Astrocyte of the hippocampus (primary cell): ENCODE measurements around the gene OPTN.
"Not testable (repeated sequence)": the region's sequence is repeated elsewhere in the genome, so short reads cannot be mapped to it uniquely, and the experiment has no call there.

Experiments
- DNase-seq: peaks from one replicate; pipeline ENCODE4 v3.0.0; 2011; ENCODE audit warnings: low read depth, low spot score

Gene OPTN

DNA sequence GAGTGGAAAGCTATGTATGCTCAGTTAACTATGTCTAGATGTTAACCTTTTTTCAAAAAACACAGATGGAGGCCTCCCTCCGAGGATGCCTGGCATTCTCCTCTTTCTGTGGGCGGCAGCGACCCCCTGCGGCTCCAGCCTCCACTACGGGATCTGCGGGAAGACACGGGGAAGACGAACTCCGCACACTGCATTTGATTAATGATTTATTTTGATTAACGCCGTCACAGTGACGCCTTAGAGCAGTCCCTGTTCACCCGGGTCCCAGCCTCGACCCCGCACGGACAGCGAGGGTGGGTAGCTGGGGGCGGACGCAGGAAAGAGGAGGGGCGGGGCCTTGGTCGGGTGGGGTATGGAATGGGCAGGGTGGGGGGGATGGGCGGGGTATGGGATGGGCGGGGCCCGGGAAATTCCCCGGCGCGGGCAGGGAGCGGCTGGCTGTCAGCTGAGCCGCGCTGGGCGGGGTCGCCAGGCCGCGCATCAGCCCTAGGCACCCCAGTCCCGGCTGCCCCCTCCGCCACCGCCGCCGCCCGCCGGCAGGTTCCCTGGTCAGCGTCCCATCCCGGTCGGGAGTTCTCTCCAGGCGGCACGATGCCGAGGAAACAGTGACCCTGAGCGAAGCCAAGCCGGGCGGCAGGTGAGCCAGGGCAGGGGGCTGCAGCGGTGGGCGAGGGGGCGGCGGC is at the start of gene OPTN:
TSS of gene OPTN (plus strand) at position 498 of the 683 bp plus-strand sequence. CDS start 8,960 bp downstream, outside the sequence.
- DNase-seq: peak; percentile 94

DNA sequence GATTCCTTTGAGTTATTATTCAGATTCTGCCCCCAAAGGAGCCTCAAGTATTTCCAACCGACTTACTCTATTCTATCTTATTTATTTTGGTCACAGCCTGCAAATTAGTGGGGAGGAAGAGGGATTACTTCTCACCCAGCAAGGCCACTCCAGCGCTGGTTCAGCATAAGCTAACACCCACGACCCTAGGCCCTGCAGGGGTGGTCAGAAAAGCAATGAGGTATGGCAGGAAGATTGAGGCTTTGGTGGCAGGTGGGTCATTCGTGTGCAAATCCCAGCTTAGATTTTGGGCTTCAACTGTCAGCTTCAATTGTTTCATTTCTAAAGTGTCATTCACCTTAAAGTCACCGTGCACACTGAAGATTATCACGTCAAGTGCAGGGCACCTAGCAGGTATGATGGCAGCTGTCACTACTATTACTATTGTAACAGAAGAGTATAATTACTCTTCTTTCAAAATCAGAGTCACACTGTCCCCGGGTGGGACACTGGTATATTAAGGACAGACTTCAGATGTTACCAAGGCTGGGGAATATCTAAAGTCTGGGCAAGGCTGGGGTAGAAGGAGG is 48.8 kb upstream of the OPTN start:
- no peak for DNase-seq

DNA sequence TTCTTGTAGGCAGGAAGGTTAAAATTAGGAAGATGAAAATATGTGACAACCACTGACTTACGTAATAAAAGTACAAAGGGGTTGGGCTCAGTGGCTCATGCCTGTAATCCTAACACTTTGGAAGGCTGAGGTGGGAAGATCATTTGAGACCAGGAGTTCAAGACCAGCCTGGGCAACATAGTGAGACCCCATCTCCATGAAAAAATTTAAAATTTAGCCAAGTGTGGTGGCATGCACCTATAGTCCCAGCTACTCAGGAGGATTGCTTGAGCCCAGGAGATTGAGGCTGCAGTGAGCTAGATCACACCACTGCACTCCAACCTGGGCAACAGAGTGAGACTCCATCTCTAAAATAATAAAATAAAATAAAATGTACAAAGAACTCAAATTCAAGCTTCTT is 46.8 kb upstream of the OPTN start:
- DNase-seq: not testable (repeated sequence)

DNA sequence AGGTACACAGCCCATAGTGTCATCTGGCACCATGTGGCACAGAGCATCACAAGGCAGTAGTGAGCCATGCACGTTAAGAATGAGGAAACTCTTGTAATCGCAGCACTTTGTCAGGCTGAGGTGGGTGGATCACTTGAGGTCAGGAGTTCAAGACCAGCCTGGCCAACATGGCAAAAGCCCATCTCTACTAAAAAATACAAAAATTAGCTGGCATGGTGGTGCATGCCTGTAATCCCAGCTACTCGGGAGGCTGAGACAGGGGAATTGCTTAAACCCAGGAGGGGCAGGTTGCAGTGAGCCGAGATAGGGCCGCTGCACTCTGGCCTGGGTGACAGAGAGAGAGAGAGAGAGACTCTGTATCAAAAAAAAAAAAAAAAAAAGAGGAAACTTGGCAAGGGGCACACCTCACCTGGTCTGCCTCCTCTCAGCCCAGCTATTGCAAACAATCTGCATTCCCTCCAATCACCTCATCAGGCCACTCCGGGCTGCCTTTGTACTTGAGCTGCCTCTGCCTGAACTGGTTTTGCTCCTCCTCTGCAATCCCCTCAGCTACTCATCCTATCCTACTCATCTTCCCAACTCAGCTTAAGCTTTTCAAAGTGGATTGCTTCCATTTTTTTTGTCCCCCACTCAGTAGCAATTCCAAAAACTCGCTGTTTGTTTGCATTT is 46.0 kb upstream of the OPTN start:
- DNase-seq: no peak

DNA sequence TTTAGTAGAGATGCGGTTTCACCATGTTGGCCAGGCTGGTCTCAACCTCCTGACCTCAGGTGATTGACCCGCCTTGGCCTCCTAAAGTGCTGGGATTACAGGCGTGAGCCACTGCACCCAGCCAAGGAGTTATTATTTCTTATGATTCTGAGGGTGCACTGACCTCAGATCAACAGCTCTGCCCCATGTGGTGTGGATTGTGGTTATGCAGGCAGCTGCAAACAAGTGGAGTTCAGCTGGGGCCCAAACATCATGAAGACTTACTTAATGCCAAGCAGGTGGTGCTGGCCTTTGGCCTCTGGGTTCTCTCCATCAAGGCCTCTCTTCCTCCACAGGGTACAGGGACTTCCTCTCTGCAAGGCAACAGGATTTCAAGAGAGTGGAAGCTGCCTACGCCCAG is 45.1 kb upstream of the OPTN start:
- DNase-seq: no peak

DNA sequence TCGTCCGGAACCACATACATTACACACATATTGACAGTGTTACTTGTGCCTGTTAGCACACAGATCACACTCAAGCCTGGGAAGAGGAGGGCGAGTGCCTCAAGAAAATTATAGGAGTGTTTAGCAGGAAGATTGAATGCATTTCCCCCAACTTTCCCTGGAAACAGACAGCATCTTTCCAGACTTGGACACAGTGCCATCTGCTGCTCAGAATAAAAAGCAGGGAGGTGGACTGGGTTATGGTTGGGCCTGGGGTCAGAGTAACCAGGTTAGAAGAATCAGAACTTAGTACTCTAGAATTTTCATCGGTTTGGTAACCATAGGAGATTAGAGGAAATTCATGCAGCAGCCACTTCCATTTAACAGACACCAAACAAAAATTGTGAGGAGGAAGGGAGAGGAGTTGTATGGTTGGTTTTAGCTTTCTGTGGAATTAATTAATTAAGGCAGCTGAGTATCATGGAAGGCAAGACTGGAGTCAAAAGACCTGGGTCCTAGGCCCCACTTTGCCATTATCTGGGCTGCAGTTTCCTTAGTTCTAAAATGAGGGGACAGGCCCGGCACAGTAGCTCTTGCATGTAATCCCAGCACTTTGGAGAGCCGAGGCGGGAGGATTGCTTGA is 43.4 kb upstream of the OPTN start:
- DNase-seq: peak; percentile 55

DNA sequence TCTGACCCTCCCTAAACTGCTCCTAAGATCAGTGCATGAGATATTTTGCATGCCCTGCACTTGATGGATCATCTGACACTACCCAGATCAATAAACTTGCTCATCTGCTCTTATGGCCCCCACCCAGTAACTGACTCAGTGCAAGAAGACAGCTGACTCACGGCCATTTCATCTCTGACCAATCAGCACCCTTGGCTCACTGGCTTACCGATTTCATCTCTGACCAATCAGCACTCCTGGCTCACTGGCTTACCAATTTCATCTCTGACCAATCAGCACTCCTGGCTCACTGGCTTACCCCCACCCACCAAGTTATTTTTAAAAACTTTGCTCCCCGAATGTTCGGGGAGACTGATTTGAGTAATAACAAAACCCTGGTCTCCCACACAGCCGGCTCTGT is 37.2 kb upstream of the OPTN start:
- DNase-seq: no peak

DNA sequence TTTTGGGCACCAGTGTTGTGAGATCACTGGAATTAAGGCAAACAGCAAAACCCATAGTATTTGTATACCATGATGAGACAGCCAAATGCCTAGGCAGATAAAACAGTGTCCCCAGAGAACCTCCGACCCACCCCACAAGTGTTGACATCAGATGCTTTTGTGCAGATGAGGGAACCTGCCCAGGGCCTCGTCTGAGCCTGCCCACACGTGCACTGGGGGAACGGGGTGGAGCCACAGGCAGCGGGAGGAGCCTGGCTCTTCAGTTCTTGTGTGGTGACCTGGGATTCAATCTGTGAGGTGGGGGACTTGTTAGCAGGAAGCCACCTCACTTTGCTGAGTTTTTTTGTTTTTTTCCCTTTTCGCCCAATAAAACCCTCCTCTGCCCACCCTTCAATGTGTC is 33.4 kb upstream of the OPTN start:
- DNase-seq: no peak

DNA sequence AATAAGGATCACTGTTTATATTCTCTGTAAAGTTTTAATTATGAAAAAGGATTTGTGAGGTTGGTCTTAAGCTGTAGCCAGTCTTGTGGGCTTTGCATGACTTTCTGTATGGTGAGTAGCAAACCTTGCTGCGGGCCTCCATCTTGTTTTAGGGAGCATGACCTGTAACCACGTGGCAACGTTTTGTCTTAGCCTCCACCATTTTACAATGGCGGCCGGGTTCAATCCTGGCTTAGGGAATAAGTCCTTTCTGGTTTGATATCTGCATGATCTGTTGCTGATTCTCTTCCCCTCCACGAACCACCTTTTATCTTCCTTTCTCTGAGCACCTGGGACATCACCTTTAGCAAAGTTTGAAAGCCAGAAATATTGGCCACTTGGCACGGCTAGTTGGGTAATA is 32.5 kb upstream of the OPTN start:
- DNase-seq: no peak

DNA sequence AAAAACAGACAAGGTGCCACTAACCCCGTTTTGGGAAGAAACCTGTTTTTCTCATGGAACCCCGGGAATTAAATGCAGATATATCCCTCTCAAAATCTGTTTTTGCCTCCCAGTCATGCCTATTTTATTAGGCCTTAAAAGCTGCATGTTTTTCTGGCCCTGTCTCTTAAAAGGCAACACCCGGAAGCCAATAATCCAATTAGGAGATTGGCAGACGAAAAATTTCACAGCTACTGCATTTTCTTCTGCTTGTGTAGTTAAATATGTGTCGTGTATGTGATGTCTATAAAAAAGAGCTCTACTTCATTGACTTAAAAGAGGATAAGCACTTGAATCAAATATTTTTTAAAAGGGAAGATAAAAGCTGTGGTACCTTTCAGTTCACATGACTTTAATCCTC is 31.9 kb upstream of the OPTN start:
- DNase-seq: no peak

DNA sequence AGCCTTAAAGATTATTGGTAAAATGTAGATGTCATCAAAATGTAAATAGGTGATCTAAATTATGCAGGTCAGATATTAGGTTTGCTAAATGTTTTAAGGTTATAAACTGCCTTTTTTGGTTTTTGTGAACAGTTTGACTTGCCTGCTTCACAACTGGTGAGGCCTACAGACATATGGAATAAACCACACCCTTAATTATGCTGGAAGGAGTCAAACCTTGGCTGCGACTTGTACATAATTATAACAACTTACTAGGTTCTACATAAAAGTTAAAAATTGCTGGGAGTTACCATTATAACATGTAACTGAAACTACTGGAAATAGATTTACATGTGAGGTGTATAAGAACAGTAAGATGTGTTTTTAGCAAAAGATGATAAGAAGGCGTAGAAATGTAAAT is 31.5 kb upstream of the OPTN start:
- DNase-seq: no peak

DNA sequence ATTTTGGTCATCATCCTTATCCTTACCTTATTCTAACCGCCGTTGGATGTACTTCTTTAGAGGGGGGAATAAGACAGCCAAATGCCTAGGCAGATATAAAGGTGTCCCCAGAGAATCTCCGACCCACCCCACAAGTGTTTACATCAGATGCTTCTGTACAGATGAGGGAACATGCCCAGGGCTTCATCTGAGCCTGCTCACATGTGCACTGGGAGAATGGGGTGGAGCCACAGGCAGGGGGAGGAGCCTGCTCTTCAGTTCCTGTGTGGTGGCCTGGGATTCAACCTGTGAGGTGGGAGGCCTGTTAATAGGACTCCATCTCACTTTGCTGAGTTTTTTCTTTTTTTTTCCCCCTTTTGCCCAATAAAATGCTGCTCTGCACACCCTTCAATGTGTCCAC is 27.6 kb upstream of the OPTN start:
- no peak for DNase-seq

DNA sequence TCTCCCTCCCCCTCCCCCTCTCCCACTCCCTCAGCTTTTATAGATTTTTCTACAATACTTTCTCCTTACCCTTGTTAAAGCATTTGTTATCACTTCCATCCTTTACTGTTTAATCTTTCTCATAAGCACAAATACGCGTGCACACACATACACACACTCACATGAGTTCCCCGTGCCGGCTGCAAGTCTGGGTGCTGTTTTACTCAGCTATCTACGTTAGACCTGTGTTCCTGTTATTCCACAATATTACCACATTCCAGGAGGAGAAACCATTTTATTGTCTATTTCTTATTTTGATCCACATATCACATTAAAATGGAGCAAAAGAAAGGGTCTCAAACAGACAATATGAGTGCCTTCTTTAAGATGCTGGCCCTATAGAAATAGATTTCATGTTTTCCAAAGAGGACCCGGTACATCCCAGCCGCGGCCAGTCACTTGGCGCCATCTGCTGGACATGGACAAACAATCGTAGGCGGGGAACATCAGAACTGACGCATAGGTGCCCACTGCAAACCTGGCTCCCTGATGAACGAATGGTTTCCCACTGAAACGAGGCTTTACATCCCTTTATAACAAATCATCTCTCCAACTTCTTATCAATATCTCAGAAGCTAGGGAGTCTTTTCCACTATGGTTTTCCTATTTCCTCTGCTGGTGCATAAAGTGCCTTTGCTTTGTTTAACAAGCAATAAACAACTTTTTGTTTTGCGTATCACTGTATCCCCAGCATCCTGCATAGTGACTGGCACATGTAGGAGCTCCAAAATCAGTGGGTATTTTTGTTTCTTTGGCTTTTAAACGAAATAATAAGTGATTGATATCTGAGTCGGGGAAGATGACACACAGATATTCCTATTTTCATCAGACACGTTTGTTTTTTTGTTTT is 25.2 kb upstream of the OPTN start:
- peak; percentile 85 for DNase-seq

DNA sequence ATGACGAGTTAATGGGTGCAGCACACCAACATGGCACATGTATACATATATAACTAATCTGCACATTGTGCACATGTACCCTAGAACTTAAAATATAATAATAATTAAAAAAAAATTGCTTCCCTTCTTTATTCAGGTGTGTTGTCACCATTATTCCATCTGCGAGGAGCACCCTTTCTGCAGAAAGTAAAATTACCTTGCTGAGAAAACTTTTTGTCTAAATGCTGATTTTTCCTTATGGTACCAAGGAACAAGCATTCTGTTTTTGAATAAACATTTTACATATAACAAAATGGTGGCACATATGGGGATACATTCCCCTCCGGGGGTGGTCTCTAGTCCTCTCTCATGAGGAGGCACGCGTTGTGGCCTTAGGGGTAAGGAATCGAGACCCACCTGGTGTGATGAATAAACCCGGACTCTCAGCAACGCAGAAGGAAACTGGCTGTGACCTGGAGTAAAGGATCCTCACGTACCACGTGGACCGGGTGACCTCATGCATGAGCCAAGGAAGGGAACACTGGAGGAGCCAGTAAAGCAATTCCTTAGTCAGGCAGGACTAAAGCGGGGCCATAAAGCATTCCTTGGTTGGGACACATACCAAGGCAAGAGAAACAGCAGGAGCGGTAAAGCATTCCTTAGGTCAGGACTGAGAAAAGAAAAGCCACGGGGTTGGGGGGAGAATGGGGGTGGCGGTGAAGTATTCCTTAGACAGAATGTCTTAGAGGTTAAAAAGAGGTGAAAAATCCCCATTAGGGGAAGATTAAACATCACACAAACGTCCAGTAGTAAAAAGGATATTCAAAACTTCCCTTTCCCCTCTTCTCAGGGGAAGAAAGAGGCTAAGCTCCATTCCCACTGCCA is 20.8 kb upstream of the OPTN start:
- DNase-seq: no peak

DNA sequence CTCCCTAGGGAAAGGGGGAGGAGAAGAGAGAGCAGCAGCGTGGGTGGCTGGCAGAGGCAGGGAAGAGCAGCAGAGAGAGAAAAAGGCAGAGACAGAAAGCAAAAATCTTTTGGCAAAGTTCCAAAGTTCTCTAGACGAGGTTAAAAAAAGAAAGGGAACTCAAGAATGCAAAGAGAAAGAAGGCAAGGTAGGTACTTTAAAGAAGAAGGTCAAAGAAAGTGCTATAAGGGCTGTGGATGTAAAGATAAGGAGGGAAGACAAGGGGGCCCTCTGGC is 20.2 kb upstream of the OPTN start:
- no peak for DNase-seq

DNA sequence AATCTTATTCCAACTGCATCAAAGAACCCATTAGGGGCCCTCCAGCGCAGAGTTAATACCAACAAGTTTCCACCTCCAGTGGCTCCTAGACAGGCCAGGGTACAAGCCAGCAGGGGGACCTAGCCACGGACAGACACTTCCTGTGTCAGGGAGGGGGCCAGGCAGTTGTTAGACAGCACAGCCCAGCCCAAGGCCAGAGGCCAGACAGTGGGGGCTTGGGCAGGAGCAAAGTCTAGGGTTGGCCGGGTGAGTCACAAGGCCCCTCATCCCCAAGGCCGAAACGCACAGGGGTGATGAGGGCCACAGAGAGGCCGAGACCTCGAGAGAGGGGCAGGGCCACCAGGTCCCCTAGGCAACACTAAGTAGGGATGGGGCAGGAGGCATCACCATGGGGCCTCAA is 19.3 kb upstream of the OPTN start:
- DNase-seq: no peak

DNA sequence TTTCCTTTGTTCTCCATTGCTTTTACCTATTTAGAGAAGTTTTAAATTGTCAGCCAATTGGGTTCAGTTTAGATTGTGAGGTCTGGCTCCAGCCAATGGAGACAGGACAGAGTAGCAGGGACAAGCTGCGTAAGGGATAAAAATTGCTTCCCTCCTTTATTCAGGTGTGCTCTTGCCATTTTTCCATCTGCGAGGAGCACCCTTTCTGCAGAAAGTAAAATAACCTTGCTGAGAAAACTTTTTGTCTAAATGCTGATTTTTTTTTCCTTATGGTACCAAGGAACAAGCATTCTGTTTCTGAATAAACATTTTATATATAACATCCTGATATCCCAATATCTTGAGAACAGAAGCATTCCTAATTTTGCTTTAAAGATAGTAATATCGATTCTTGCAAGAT is 16.3 kb upstream of the OPTN start:
- not testable (repeated sequence) for DNase-seq

DNA sequence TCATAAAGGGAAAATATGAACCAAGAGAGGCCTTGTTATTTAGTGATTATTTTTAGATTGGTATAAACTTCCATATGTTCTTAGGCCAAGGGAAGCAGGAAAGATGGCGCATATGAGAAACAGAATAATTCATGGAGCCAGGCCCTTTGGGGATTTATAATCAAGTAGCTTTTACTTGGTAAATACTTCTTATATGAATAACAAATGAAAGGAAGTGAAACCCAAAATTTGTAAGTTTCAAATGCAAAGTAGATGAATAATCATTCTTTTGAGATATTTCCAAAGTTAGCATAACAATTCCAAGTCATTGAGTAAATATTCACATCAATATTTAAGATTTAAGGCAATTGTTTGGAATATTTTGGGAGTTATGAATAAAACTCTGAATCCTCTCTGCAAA is 13.9 kb upstream of the OPTN start:
- no peak for DNase-seq

DNA sequence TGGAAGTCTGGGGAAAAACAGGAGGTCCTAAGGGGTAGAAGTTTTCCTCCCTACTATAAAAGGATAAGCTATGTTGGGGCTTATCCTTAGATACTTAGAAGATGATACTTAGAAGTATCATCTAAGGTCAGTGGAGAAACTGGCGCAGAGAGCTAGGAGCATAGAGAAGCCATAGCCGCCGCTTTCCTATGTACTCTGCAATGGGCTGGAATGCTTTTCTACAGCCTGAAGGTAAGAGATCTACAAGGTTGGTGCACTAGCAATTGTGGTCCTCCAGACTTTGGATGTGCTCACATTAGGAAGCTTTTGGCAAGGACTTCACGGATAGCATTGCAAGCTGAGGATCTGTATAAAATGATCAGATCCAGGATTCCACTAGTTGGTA is 12.4 kb upstream of the OPTN start:
- no peak for DNase-seq

DNA sequence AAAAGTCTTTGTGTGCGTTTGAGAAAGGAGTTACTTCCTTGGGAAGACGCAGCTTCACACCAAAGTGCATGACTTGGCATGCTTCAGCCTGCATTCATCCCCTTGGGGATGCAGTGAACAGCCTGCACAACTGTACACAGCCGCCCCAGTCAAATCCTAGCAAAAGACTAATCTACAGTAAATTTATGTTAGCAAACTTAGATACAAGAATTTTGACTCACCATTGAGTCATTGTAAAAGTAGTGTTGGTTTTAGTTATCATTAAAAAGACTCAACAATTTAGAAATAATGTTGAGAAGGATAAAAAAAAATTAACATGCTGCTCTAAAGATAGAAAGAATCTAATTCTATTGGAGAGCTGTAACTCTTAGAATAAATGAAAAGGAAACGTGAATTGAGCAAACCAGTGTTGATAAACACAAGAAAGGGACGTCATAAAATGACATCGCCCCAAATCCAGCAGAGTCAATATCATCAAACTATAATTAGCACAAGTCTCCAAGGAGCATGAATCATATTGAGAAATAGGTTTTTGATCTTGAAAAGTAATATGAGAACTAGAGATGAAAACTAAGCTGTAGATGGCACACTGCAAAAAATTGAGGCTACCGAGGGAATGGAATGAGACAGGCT is 11.9 kb upstream of the OPTN start:
- DNase-seq: no peak

DNA sequence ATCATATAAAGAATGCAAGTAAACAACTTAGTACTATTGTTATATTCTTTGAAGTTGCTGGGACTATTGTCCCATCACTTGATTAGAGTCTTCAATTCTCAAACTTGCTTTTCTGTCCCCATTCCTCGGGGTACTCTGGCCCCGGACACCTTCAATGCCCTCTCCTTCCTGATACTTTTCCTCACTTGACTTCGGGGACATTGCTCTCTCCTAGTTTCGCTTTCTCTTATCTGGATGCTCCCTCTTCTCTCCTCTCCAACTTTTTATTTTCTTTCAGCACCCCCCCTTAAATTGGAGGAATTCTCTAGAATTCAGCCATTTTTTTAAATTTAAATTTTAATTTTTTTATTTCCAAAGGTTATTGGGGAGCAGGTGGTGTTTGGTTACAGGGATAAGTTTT is 10.6 kb upstream of the OPTN start:
- DNase-seq: no peak
